NB4 (cell line): Measurements from ENCODE around the gene SLC9A3.

ENCODE experiments used
- DNase-seq: peaks from one replicate; pipeline ENCODE4 v3.0.0; 2010; ENCODE audit warnings: low read depth
- H3K4me3 ChIP-seq: one replicate; pipeline ENCODE4 v1.5.1; 2011; ENCODE audit warnings: mild to moderate bottlenecking, low read depth, low read length, moderate library complexity
- MYC ChIP-seq: IDR thresholded peaks from 2 replicates; pipeline ENCODE4 v1.6.1; 2011; ENCODE audit warnings: low read depth, low read length
- POLR2A ChIP-seq: IDR thresholded peaks from 2 replicates; pipeline ENCODE4 v1.6.1; 2011; ENCODE audit warnings: mild to moderate bottlenecking; ENCODE audit not compliant: insufficient read length; ENCODE audit errors: extremely low read depth
- TF ChIP-seq, protein P1 (sequence below): IDR thresholded peaks from one replicate; pipeline ENCODE4 v1.5.1; 2012; ENCODE audit warnings: low read depth, low read length
- TF ChIP-seq, protein P2 (sequence below): IDR thresholded peaks from 2 replicates; pipeline ENCODE4 v1.6.1; 2011; ENCODE audit warnings: low read depth, low read length

SLC9A3 gene

DNA sequence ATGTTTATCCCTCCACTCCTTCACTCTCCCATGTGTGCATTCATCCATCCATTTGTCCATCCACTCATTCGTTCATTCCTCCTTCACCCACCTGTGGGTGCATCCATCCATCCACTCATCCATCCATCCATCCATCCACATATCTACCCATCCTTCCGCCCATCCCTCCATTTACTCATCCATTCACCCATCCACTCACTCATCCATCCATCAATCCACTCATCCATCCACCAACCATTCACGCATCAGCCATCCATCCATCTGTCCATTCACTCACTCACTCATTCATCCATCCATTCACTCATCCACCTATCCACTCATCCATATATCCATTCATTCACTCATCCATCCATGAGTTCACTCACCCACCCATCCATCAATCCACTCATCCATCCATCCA lies 7.3 kb downstream of the SLC9A3 start:
- no peak overlapping the region for H3K4me3 ChIP-seq
- TF ChIP-seq MYC: no peak
- TF ChIP-seq, protein P1, sequence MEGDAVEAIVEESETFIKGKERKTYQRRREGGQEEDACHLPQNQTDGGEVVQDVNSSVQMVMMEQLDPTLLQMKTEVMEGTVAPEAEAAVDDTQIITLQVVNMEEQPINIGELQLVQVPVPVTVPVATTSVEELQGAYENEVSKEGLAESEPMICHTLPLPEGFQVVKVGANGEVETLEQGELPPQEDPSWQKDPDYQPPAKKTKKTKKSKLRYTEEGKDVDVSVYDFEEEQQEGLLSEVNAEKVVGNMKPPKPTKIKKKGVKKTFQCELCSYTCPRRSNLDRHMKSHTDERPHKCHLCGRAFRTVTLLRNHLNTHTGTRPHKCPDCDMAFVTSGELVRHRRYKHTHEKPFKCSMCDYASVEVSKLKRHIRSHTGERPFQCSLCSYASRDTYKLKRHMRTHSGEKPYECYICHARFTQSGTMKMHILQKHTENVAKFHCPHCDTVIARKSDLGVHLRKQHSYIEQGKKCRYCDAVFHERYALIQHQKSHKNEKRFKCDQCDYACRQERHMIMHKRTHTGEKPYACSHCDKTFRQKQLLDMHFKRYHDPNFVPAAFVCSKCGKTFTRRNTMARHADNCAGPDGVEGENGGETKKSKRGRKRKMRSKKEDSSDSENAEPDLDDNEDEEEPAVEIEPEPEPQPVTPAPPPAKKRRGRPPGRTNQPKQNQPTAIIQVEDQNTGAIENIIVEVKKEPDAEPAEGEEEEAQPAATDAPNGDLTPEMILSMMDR: no peak
- no peak for TF ChIP-seq POLR2A
- TF ChIP-seq, protein P2, sequence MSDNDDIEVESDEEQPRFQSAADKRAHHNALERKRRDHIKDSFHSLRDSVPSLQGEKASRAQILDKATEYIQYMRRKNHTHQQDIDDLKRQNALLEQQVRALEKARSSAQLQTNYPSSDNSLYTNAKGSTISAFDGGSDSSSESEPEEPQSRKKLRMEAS: no peak

DNA sequence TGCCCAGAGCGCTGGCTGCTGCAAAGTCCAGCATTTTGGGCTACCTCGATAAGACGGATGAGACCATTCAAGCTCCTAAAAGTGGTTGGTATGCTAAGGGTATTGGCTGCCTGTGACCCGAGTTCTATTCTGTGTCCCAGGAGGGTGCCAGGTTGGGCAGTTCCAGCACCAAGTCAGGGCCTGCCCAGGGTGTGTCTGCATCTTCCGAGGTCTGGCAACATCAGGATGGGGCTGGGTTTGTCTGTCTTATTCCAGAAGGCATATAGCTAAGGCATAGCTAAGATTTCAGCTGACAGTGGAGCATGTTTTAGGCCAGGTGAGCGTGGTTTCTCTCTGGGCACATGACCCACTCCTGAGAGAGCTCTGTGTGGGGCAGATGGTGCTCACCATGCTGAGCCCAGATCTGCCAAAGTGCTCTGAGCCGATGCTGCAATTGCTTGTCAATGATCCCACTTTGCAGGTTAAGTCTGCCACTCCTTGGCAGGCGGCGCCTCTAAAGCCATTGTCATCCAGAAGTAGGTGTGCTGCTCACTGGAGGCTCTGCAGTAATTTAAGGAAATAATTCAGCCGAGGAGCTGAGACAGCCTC lies 7.8 kb downstream of the SLC9A3 start:
- TF ChIP-seq, protein P2: no peak
- TF ChIP-seq, protein P1: no peak
- TF ChIP-seq POLR2A (no peak), MYC (no peak)
- no peak for DNase-seq
- no peak overlapping the region for H3K4me3 ChIP-seq

More for the DNA sequence above, 7.3 kb downstream of the SLC9A3 start:
- DNase-seq: no peak

DNA sequence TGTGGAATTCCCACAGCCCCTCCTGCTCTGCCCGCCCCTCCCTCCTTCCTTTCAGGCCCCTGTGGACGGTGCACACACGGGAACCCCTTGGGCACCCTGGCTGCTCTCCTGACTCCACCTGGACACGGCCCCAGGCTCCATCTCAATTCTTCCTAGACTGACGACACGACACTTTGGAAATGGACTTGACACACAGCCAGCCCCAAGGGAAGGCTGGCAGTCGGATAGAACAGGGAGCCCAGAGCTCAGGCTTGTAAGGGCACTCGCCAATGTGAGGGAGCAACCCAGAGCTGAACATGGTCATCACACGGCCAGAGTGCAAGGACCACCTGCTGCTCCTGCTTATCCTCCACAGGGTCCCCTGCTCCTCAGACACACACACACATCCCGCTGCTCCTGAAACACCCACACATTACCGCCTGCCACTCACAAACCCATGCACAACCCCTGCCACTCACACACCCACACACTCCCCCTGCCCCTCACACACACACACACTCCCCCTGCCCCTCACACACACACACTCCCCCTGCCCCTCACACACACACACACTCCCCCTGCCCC lies 8.9 kb downstream of the SLC9A3 start:
- TF ChIP-seq MYC: no peak
- TF ChIP-seq, protein P1: no peak
- TF ChIP-seq, protein P2: no peak
- no peak for TF ChIP-seq POLR2A
- no peak overlapping the region for H3K4me3 ChIP-seq
- DNase-seq: no peak

DNA sequence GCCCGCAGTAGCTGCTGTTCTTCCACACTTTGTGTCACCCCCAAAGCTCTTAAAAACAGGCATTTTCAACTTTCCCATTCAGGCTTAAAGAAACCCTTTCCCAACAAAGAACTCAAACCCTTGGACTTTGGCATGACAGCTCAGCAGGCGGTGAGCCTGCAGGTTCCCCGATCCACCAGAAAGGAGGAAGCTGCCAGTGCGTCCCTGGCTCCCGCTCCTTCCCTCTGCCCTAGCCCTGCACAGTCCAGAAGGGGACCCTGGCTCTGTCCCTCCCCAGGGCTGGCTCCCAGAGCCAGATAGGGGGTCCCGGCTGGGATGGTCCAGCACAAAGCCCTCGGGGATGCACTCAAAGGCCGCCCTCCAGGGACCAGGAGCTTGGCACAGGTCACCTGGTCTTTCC lies 9.6 kb downstream of the SLC9A3 start:
- TF ChIP-seq, protein P2: no peak
- TF ChIP-seq MYC: no peak
- no peak for TF ChIP-seq POLR2A
- TF ChIP-seq, protein P1: no peak
- no peak overlapping the region for H3K4me3 ChIP-seq
- no peak for DNase-seq

DNA sequence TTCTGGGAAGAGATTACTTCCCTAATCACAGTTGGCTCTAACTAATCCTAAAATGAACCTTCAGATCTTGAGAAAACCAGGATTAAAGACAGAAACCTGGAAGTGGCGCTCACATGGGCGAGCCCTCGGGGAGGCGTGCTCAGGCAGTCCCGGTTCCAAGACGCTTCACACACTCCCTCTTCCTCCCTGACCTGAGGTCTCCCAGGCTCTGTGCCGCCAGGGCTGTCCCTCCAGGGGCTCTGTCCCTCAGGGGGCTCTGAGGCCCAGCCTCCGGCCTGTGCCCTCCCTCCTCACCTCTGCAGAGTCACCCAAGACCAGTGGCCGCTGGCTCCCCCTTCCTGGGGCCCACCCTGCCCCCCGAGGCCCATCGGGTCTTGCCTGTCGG lies 10.2 kb downstream of the SLC9A3 start:
- H3K4me3 ChIP-seq: no peak overlapping the region
- no peak for TF ChIP-seq POLR2A
- TF ChIP-seq, protein P2: no peak
- TF ChIP-seq, protein P1: no peak
- no peak for TF ChIP-seq MYC
- no peak for DNase-seq
